Activated T-helper 17 cell treated with anti-CD3 and anti-CD28 coated beads, Interleukin-2, amount 50 U/mL, for 72 hours (primary cell): ENCODE data around the gene SH2B3. TPM values are rescaled to one million over a fixed set of nuclear protein-coding genes. Genes with fewer than 3 reads are reported as not detected.
A peak's percentile ranks its signal among the peaks of the same experiment; 100 is the strongest.

Experiments used
- ATAC-seq: fragments of 150-1000 bp; cut with Tn5 transposase; replicated peaks from 2 replicates; pipeline ENCODE4 v1.10.0; 2021; ENCODE audit warnings: mild to moderate bottlenecking, moderate library complexity
- H3K27ac Mint-ChIP-seq: one replicate; pipeline ENCODE4 v1.8.0; 2022; ENCODE audit warnings: mixed read lengths
- H3K27me3 Mint-ChIP-seq: one replicate; pipeline ENCODE4 v1.8.0; 2022; ENCODE audit warnings: mixed read lengths
- H3K36me3 Mint-ChIP-seq: one replicate; pipeline ENCODE4 v1.8.0; 2022; ENCODE audit warnings: low read depth, mild to moderate bottlenecking, mixed read lengths
- H3K4me1 Mint-ChIP-seq: one replicate; pipeline ENCODE4 v1.8.0; 2022; ENCODE audit warnings: mixed read lengths
- H3K4me3 Mint-ChIP-seq: one replicate; pipeline ENCODE4 v1.8.0; 2022; ENCODE audit warnings: mild to moderate bottlenecking, mixed read lengths
- H3K9me3 Mint-ChIP-seq: one replicate; pipeline ENCODE4 v1.8.0; 2022; ENCODE audit warnings: mixed read lengths
- total RNA-seq, 2 donors: library from RNA; stranded (reverse); gene quantifications; one replicate each; pipeline ENCODE4 v1.2.3, GENCODE V29; 2022

Gene SH2B3
- total RNA-seq, 2 donors from 2014 or later = 8.5 to 12.1 TPM

GRCh38 chr12:111444925-111445725 lies 39.4 kb downstream of the SH2B3 start:
- no peaks in the 10 kb centered on the region for H3K27me3 Mint-ChIP-seq
- H3K27ac Mint-ChIP-seq = peak overlapping the region; percentile 83
- H3K4me1 Mint-ChIP-seq = peaks cover 48% of the 10 kb centered on the region
- H3K9me3 Mint-ChIP-seq = no peaks in the 10 kb centered on the region
- peaks cover 73% of the 10 kb centered on the region for H3K36me3 Mint-ChIP-seq
- H3K4me3 Mint-ChIP-seq = peak overlapping the region; percentile 69
- ATAC-seq = peak; percentile 91

GRCh38 chr12:111445726-111446581 lies 40.2 kb downstream of the SH2B3 start:
- peak overlapping the region; percentile 69 for H3K4me3 Mint-ChIP-seq
- H3K9me3 Mint-ChIP-seq = no peaks in the 10 kb centered on the region
- H3K27me3 Mint-ChIP-seq = no peaks in the 10 kb centered on the region
- H3K36me3 Mint-ChIP-seq = peaks cover 75% of the 10 kb centered on the region
- no peak for ATAC-seq
- H3K27ac Mint-ChIP-seq = peak overlapping the region; percentile 30
- H3K4me1 Mint-ChIP-seq = peaks cover 47% of the 10 kb centered on the region

GRCh38 chr12:111446631-111447570 lies 41.2 kb downstream of the SH2B3 start:
- Mint-ChIP-seq H3K27ac (no peak overlapping the region), H3K4me1 (peaks cover 51% of the 10 kb centered on the region), H3K27me3 (no peaks in the 10 kb centered on the region), H3K9me3 (no peaks in the 10 kb centered on the region), H3K36me3 (peaks cover 75% of the 10 kb centered on the region), H3K4me3 (no peak overlapping the region)
- no peak for ATAC-seq

GRCh38 chr12:111447571-111448265 lies 42.0 kb downstream of the SH2B3 start:
- H3K27me3 Mint-ChIP-seq = no peaks in the 10 kb centered on the region
- H3K27ac Mint-ChIP-seq = no peak overlapping the region
- peaks cover 73% of the 10 kb centered on the region for H3K36me3 Mint-ChIP-seq
- H3K4me3 Mint-ChIP-seq = no peak overlapping the region
- no peaks in the 10 kb centered on the region for H3K9me3 Mint-ChIP-seq
- peaks cover 45% of the 10 kb centered on the region for H3K4me1 Mint-ChIP-seq
- ATAC-seq = no peak

- no peaks in the 10 kb centered on the region for H3K9me3 Mint-ChIP-seq
- peaks cover 39% of the 10 kb centered on the region for H3K4me1 Mint-ChIP-seq
- peaks cover 72% of the 10 kb centered on the region for H3K36me3 Mint-ChIP-seq
- no peak overlapping the region for H3K27ac Mint-ChIP-seq
- no peak overlapping the region for H3K4me3 Mint-ChIP-seq
- no peaks in the 10 kb centered on the region for H3K27me3 Mint-ChIP-seq
- ATAC-seq = no peak
These were observed 42.6 kb downstream of the SH2B3 start for GRCh38 chr12:111448266-111448830.

- no peak for ATAC-seq
- no peaks in the 10 kb centered on the region for H3K27me3 Mint-ChIP-seq
- peak overlapping the region; percentile 19 for H3K27ac Mint-ChIP-seq
- H3K9me3 Mint-ChIP-seq = no peaks in the 10 kb centered on the region
- no peak overlapping the region for H3K4me3 Mint-ChIP-seq
- peaks cover 79% of the 10 kb centered on the region for H3K36me3 Mint-ChIP-seq
- H3K4me1 Mint-ChIP-seq = peaks cover 34% of the 10 kb centered on the region
These were observed 43.4 kb downstream of the SH2B3 start for GRCh38 chr12:111448846-111449790.

GRCh38 chr12:111450676-111451075 lies 45.0 kb downstream of the SH2B3 start:
- peaks cover 84% of the 10 kb centered on the region for H3K36me3 Mint-ChIP-seq
- peaks cover 23% of the 10 kb centered on the region for H3K4me1 Mint-ChIP-seq
- ATAC-seq = no peak
- no peaks in the 10 kb centered on the region for H3K27me3 Mint-ChIP-seq
- H3K27ac Mint-ChIP-seq = no peak overlapping the region
- no peak overlapping the region for H3K4me3 Mint-ChIP-seq
- no peaks in the 10 kb centered on the region for H3K9me3 Mint-ChIP-seq

- Mint-ChIP-seq H3K36me3 (peaks cover 84% of the 10 kb centered on the region), H3K27me3 (no peaks in the 10 kb centered on the region), H3K27ac (no peak overlapping the region), H3K4me1 (peaks cover 22% of the 10 kb centered on the region), H3K9me3 (no peaks in the 10 kb centered on the region), H3K4me3 (no peak overlapping the region)
- no peak for ATAC-seq
These were observed 45.5 kb downstream of the SH2B3 start for GRCh38 chr12:111451232-111451631.

GRCh38 chr12:111451649-111452129 lies 46.0 kb downstream of the SH2B3 start:
- Mint-ChIP-seq H3K36me3 (peaks cover 82% of the 10 kb centered on the region), H3K9me3 (no peaks in the 10 kb centered on the region), H3K4me1 (peaks cover 22% of the 10 kb centered on the region), H3K4me3 (no peak overlapping the region), H3K27me3 (no peaks in the 10 kb centered on the region), H3K27ac (no peak overlapping the region)
- ATAC-seq = peak; percentile 40

GRCh38 chr12:111453071-111453989 lies 47.6 kb downstream of the SH2B3 start:
- Mint-ChIP-seq H3K4me1 (peaks cover 22% of the 10 kb centered on the region), H3K27me3 (no peaks in the 10 kb centered on the region), H3K27ac (no peak overlapping the region), H3K36me3 (peaks cover 69% of the 10 kb centered on the region), H3K4me3 (no peak overlapping the region), H3K9me3 (no peaks in the 10 kb centered on the region)
- no peak for ATAC-seq

GRCh38 chr12:111454311-111454710 lies 48.6 kb downstream of the SH2B3 start:
- Mint-ChIP-seq H3K36me3 (peaks cover 63% of the 10 kb centered on the region), H3K27me3 (no peaks in the 10 kb centered on the region), H3K9me3 (no peaks in the 10 kb centered on the region), H3K4me3 (no peak overlapping the region), H3K4me1 (peaks cover 22% of the 10 kb centered on the region), H3K27ac (no peak overlapping the region)
- no peak for ATAC-seq
